ENCODE measurements around the gene ACTMAP.

Gene ACTMAP

DNA sequence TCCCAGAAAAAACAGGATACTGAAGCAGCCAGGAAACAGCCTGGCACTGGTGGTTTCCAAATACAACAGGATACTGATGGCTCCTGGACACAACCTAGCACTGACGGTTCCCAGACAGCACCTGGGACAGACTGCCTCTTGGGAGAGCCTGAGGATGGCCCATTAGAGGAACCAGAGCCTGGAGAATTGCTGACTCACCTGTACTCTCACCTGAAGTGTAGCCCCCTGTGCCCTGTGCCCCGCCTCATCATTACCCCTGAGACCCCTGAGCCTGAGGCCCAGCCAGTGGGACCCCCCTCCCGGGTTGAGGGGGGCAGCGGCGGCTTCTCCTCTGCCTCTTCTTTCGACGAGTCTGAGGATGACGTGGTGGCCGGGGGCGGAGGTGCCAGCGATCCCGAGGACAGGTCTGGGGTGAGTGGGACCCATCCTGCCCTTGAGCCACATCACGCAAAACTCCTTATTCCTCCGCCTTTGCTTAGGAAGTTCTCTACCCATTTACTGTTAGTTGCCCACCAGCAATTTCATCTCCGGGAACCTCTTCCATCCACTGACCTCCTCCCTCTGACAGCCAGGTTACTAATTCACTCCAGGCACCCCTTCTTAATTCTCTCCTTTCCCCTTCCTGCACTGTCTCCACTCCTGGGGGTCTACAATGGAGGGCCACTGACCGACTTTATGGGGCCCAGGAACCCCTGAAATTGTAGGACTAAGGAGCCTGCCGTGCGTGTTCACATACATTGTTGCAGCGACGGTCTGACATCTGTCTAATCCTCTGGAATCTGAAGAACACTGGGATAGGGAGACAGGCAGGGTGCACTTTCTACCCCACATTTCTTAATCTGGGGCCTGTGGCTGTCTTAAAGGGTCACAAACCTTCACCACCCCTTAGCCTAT lies 32.1 kb downstream of the ACTMAP start:
- DNase-seq: no peak

DNA sequence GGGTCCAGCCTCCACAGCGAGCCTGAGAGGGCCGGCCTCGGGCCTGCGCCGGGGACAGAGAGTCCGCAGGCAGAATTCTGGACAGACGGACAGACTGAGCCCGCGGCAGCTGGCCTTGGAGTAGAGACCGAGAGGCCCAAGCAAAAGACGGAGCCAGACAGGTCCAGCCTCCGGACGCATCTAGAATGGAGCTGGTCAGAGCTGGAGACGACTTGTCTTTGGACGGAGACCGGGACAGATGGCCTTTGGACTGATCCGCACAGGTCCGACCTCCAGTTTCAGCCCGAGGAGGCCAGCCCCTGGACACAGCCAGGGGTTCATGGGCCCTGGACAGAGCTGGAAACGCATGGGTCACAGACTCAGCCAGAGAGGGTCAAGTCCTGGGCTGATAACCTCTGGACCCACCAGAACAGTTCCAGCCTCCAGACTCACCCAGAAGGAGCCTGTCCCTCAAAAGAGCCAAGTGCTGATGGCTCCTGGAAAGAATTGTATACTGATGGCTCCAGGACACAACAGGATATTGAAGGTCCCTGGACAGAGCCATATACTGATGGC lies 32.9 kb downstream of the ACTMAP start:
- DNase-seq: no peak

DNA sequence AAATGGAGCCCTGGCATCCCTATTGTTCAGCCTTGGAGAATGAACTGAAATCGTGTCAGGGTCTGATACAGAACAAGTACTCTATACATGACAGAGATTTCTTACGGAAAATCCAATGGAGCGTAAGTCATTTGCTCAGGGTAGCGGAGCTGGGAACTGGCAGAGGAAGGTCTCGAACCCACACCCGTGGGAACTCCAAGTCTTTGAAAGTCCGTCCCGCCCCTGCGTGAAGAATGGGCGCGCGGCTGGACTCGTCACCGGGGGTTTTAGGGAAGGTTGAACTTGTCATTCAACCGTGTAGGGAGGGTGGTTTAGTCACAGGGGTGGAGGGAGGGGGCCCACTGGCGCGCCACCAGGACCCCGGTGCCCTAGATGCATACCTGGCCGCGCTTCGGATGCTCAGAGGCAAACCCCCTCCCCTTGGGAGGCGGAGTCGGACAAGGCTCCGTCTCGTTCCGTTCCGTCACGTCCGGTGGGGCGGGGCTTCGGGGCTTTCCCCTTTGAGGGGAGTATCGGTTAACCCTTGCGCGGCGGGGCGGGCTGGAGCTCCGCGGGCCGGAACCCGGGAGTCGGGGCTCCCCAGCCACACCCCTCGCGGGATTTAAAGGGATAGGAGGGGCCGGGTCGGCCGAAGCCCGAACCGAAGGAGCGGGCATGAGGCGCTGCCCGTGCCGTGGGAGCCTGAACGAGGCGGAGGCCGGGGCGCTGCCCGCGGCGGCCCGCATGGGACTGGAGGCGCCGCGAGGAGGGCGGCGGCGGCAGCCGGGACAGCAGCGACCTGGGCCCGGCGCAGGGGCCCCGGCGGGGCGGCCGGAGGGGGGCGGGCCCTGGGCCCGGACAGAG lies 33.6 kb downstream of the ACTMAP start, which contains the start of the genes COQ8B and ITPKC:
TSS of gene COQ8B (minus strand) at position 405 of the 843 bp plus-strand sequence. CDS start 2,254 bp downstream, outside the sequence.
TSS of gene ITPKC (plus strand) at position 631 of the 843 bp plus-strand sequence. CDS start at position 655, 24 bp downstream.
- DNase-seq: peak; percentile 100

DNA sequence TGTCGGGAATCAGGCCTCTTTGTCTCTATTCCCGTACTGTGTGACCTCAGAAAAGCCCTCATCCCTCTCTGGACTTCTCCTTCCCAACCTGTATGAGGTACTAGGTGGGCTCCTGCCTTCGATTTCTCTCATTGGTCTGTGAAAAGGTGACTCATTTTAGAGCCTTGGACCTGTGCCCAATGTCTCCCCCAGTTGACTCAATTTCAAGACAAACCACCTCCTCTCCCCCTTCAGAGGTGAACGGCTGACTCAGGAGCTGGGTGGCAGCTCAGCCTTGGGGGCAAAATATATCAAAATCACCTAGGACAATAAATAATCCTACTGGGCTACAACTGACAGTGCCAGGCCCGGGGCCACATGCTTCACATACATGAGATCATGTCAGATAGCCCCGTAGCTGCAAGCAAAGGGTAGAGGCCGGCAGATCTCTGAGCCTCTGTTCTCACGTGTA lies 34.2 kb downstream of the ACTMAP start:
- DNase-seq: peak; percentile 68 to 80

DNA sequence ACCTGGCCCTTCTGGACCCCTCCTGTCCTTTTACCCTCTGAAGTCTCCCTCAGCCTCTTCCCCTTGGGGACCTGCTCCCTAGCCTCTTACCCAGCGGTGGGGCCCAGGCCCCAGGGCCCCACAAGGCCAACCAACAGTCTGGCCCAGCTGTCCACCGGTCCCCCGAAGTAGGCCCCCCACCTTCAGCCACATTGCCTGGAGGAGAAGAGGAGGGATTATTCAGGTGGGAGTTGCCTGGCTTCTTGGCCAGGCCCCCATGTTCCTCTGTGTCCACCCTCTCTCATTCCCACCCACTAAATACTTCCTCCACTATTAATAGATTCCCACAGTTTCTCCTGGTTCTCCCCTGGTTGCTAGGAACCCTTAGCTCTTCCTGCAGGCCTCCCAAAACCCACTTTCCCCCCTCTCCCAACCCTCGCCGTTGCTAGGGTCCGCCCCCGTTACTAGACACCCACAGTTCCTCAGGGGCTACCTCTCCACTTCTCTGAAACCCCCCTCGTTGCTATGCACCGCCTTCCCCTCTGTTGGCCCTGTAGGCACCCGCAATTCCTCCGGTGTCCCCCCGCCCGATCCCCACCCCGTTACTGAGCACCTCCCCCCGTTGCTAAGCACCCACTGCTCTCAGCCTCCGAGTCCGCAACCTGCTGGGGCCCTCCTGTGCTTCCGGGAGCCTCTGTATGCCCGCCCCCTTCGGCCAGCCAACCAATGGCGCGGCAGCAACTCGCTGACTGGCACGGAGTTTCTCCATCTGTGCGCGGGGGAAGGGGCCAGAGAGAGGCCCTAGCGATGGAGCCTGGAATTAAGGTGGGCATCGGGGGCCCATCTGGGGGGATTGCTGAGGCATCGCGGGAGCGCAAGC lies 35.6 kb downstream of the ACTMAP start:
- peak; percentile 94 to 96 for DNase-seq

DNA sequence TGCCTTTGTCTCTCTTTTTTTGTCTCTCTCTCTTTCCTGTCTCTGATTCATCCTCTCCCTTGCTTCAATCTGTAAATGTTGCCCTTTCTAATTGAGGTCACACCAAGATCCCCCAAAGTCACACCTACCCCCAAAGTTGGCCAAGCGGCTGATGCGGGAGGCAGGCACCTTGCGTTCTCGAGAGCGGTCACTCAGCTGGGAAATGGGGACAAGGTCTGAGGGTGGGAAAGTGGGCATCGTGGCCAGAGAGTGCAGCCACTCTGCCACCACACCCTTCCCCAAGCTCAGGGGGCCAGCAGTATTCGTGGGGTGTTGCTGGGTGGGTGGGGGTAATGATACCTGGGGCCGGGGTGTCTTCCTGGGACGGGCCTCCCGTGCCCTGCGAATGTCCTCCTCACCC lies 36.3 kb downstream of the ACTMAP start:
- DNase-seq: no peak

DNA sequence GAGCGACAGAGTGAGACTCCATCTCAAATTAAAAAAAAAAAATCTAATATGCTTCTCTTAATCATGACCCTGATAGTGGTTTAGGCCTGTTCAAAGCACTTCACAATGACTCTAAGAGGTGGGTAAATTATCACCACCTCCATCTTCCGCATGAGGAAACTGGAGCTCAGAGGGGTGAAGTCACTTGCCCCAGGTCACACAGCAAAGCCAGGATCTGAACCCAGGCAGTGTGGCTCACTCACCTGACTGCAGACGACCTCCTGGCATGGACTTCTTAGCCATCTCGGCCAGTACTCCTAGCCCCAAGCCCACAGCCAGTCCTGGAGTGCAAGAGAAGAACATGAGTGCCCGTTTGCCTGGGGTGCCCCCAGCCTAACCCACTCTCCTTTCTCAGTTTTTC lies 40.5 kb downstream of the ACTMAP start:
- DNase-seq: no peak

DNA sequence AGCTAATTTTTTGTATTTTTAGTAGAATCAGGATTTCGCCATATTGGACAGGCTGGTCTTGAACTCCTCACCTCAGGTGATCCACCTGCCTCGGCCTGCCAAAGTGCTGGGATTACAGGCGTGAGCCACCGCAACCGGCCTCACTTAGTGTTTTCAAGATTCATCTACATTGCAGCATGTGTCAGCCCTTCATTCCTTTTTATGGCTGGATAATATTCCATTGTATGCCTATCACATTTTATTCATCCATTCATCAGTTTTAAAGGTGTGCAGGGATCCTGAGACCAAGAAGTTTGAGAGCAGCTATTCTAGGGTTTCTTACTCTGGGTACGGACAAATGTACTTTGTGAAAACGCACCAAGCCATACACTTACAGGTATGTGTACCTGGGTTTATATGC lies 42.7 kb downstream of the ACTMAP start:
- DNase-seq: no peak

DNA sequence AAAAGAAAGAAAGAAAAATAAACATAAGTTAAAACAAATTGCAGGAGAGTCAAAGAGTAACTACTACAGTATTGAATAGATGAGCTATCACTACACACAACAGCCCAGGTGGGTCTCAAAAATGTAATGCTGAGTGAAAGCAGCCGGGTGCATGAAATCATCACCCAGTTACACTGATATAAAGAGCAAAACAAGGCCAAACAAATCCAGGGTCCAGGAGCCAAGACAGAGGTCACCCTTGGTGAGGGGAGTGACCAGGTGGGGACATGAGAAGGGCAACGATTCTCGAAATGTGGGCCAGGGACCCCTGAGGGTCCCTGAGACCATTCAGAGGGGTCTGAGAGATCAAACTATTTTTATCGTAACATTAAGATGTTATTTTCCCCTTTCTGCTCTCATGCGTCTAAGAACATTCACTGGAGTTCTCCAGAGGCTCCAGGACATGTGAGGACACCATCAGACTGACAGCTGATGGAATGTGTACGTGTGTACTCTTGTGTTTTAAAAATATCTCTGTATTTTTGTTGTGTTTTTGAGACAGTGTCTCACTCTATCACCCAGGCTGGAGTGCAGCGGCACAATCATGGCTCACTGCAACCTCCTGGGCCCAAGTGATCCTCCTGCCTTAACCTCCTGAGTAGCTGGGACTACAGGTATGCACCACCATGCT lies 44.2 kb downstream of the ACTMAP start:
- no peak for DNase-seq

DNA sequence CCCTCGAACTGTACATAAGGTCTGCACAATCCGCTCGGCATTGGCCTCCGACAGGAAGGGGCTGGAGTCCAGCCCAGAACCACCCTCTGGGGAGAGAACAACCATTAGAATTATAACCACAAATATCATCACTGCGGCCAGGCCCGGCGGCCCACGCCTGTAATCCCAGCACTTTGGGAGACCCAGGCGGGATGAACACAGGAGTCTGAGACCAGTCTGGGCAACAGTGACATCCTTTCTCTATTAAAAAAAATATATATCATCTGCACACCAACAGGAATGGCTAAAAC lies 45.0 kb downstream of the ACTMAP start:
- no peak for DNase-seq

DNA sequence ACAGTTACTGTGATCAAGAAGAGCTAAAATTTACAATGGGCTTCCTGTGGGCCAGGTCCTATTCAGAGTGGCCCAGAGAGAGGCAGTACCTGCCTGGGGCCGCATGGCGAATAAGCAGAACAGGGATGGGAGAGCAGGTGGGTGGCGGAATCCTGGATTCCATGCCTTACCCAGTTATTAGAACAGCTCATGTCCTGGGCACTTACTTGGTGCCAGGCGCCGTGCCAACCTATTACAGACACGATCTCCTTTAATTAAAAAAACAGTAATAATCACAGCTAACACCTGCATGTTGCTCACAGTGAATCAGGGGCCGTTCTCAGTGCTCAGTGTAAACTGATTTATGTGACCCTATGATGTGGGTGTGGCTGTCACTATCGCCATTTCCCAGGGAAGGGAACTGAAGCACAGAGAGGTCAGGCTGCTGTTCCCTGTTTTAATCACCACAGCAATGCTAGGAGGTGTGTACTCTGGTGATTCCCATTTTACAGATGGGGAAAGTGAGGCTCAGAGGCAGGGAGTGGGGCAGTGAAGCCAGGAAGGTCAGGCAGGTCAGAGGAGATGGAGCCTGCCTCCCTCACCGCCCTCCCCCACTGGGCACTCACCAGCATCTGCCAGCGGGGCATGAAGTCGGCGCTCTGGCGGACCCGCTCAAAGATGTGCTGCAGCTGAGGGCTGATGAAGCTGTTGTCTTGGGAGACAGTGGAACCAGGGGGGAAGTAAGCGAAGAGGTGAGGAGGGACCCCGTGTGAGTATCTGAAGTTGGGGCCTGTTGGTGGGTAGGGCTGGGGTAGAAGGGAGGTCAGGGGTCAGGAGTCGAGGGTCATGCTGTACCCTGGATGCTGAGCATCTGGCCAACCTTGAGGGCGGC lies 45.6 kb downstream of the ACTMAP start:
- no peak for DNase-seq

DNA sequence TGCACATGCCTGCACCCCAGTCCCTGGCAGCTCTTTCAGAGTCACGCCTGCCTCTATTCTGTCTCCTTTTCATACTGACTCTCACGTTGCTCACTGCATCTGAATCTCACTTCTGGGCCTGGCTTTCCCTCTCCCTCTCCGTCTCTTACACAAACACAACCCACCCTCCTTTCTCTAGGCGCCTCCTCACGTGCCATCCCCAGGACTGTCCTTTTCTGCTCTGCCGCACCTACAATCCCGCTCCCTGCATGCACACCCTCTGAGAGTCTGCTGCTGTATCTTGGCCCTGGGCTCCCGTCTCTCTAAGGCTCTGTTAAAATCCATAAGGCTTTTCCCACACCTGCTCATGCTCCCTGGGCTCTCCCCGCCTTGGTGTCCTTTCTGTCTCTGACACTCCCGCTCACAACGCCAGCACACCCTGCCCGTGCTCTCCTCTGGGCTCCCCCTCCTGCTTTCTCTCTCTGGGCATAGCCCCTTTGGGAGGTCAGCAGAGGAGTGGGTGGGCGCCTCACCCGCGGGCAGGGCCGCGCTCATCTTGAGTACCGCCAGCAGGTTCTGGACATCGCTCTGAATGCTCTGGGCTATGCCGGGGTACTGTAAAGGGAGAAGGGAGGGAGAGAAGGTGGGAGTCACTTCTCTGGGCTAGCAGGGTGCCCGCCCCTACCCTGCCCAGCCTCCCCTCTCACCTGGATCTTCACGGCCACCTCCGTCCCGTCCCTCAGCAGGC lies 47.1 kb downstream of the ACTMAP start:
- DNase-seq: no peak

DNA sequence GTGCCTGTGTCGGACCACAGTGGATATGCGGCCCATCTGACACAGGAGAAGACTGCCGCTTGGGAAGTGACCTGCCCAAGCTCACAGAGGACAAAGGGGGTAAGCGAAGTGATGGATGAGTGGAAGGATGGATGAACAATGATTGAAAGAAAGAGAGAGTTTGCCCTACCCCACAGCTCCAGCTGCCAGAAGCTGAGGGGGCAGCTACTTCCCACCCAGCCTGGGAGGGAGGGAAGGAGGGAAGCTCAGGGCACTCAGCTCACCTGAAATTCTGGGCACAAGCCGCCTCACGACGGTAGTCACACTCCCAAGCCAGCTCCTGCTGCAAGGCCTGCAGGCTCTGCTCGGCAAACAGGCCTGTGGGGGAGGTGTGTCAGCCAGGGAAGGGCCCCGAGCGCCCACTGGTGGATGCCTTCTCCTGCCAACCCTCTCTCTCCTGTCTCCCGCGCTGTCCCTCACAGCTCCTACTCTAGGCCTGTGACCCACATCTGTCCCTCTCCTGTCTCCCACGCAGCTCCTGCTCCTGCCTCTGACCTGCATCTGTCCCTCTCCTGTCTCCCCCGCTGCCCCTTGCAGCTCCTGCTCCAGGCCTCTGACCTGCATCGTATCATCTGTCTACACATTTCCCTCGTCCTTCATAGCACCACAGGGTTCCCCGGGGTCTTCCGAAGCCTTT lies 47.8 kb downstream of the ACTMAP start:
- DNase-seq: no peak

DNA sequence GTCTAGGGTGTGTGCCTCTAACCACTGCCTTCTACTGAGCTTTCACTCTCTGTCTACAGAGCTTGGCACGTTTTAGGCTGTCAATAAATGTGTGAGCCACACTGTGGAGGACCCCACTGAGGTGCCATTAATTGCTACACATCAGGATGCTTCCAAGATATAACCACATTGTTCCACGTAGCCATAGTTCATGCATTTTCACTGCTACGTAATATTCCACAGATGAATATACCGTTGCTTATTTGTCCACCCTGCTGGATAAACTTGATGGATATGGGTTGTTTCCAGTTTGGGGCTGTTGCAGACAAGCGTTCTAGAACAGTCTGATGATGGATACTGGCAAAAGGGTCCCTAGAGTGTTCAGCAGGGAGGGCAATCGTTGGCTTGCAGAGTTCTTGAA lies 48.5 kb downstream of the ACTMAP start:
- DNase-seq: no peak

DNA sequence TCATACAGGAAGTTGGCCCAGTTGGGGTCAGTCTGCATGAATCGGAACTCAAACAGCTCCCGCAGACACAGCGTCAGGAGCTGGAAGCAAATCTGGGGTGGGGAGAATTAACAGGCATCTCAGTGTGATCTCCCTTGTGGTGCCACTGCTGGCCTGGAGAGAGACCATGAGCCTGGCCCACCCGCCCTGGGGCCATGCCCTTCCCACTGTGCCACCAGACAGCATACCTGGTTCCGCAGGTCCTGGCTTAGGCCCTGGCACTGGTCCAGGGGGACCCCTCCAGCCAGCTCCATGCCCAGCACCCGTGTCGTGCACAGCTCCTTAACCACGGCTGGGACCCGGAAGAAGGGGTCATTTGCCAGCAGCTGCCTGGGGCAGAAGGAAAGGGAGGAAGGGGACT lies 50.2 kb downstream of the ACTMAP start:
- DNase-seq: no peak

DNA sequence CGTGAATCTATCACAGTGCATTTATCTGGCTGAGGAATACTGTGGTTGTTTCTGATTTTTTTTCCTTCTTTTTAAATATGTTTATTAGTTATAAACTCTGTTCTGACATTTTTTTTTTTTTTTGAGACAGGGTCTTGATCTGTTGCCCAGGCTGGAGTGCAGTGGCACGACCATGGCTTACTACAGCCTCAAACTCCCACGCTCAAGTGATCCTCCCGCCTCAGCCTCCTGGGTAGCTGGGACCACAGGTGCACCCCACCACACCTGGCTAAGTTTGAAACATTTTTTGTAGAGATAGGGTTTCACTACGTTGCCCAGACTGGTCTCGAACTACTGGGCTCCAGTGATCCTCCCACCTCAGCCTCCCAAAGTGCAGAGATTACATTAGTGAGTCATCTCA lies 53.3 kb downstream of the ACTMAP start:
- no peak for DNase-seq

DNA sequence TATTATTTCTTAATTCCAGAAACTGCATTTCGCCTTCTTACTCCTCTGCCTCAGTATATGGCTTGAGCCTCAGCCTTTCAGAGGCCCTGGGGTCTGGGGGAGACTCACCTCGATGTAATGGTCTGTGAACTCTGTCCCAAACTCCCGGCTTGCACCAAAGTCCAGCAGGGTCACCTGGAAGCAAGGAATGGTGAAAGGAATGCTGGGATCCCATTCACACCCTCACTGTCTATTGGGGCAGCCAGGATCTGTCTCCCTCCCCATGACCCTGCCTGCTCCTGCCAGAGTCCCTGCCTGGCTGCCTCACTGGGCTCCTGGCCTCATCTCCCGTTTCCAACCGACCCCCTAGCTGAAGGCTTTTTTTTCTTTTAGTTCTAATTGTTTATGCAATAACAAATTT lies 54.4 kb downstream of the ACTMAP start:
- no peak for DNase-seq

DNA sequence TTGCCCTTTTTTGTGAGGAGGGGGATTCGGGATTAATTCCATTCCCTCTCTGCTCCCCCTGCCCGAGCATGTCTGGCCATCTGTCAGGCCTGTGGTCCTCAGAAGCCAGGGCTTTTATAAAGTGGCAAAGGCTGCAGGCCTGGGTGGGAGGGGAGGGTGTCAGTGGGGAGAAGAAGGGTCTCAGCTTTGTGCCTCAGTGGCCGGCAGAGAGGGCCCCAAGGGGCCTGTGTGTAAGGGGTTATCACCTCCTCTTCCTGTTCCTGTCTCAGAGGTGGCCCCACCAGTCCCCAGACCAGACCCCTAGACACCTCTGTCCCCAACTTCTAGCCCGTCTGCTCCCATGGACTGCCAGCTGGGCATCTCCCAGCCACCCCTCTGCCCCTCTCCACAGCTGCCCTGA lies 56.4 kb downstream of the ACTMAP start:
- no peak for DNase-seq

DNA sequence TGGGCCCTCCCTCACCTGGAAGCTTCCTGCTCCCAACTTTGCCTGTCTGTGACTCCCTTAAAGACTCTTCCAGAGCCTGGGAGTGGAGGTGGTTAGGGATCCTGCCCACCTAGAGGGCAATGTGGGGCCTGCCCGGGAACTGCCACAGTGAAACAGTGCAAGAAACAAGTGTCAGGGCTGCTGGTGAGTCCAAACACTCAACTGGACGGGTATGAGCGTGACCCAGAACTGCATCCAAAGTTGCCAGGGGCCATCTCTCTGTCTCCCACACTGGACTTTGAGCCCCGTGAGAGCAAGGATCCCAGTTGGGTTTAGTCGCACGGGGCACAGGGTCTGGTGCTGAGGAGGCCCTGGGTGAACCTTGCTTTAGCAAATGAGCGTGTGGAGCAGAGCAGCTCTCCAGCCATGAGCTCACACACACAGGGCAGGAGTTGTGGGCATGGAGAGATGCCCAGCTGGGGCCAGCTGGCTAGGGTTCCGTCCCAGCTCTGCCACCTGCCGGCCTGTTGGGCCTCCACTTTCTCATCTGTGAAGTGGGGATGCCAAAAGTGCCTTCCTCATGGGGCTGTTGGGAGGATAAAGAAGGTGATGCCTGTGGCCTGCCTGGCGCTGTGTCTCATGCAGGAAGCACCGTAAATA lies 57.0 kb downstream of the ACTMAP start:
- DNase-seq: no peak

Data from activated CD4-positive, alpha-beta T cell treated with anti-CD3 and anti-CD28 coated beads, Interleukin-2, amount 50 U/mL, for 48 hours (primary cell).